GM23338 (cell line): ENCODE results near the gene SORBS2. TPM values are rescaled to one million over a fixed set of nuclear protein-coding genes. Genes with fewer than 3 reads are reported as not detected.

Experiments used
- ATAC-seq: fragments of 200-7000 bp; cut with Tn5 transposase; 3 replicates; pipeline ENCODE4 v1.9.1; 2020
- DNase-seq: peaks from one replicate; pipeline ENCODE4 v3.0.0-alpha.2; 2015; ENCODE audit warnings: low spot score
- H2AFZ ChIP-seq: fragments of 200-600 bp; sonication (generic); 2 replicates; pipeline ENCODE4 v1.8.0; 2016; ENCODE audit warnings: antibody characterized with exemption, mild to moderate bottlenecking, moderate library complexity
- H3F3A ChIP-seq: fragments of 200-600 bp; sonication (generic); replicated peaks from 2 replicates; pipeline ENCODE4 v1.8.0; 2017; ENCODE audit warnings: antibody characterized with exemption, mixed run types, low read depth
- H3K27ac ChIP-seq: fragments of 200-600 bp; sonication (generic); 2 replicates; pipeline ENCODE4 v1.6.1; 2016; ENCODE audit warnings: low read depth
- H3K27me3 ChIP-seq: fragments of 200-600 bp; sonication (generic); 2 replicates; pipeline ENCODE4 v1.8.0; 2016; ENCODE audit warnings: mild to moderate bottlenecking, mixed run types, moderate library complexity; ENCODE audit not compliant: insufficient read depth
- H3K36me3 ChIP-seq: fragments of 200-600 bp; sonication (generic); 2 replicates; pipeline ENCODE4 v1.8.0; 2016; ENCODE audit warnings: mild to moderate bottlenecking; ENCODE audit not compliant: insufficient read depth
- H3K4me1 ChIP-seq: fragments of 200-600 bp; sonication (generic); 2 replicates; pipeline ENCODE4 v1.8.0; 2016; ENCODE audit warnings: mild to moderate bottlenecking, moderate library complexity; ENCODE audit not compliant: insufficient read depth
- H3K4me2 ChIP-seq: fragments of 200-600 bp; sonication (generic); 2 replicates; pipeline ENCODE4 v1.7.1; 2017; ENCODE audit warnings: mixed run types
- H3K4me3 ChIP-seq: fragments of 200-600 bp; sonication (generic); 2 replicates; pipeline ENCODE4 v1.6.1; 2016; ENCODE audit warnings: mixed run types
- H3K79me2 ChIP-seq: fragments of 200-600 bp; sonication (generic); replicated peaks from 2 replicates; pipeline ENCODE4 v1.8.0; 2017; ENCODE audit warnings: mild to moderate bottlenecking; ENCODE audit not compliant: insufficient read depth
- H3K9me2 ChIP-seq: fragments of 200-600 bp; sonication (generic); 2 replicates; pipeline ENCODE4 v1.8.0; 2017; ENCODE audit not compliant: insufficient read depth
- H4K20me1 ChIP-seq: fragments of 200-600 bp; sonication (generic); replicated peaks from 2 replicates; pipeline ENCODE4 v1.8.0; 2017; ENCODE audit warnings: mild to moderate bottlenecking; ENCODE audit not compliant: insufficient read depth
- H3K27ac Mint-ChIP-seq: 2 replicates; pipeline ENCODE4 v1.8.0; 2020; ENCODE audit warnings: inconsistent platforms, mild to moderate bottlenecking, moderate library complexity, mixed read lengths
- H3K27me3 Mint-ChIP-seq: 3 replicates; pipeline ENCODE4 v1.8.0; 2022; ENCODE audit warnings: low read depth, mild to moderate bottlenecking, moderate library complexity, mixed read lengths, inconsistent platforms; ENCODE audit not compliant: insufficient read depth, poor library complexity
- H3K36me3 Mint-ChIP-seq: 3 replicates; pipeline ENCODE4 v1.8.0; 2021; ENCODE audit warnings: low read depth, mild to moderate bottlenecking, inconsistent platforms, moderate library complexity, mixed read lengths
- H3K4me1 Mint-ChIP-seq: 3 replicates; pipeline ENCODE4 v1.8.0; 2020; ENCODE audit warnings: mild to moderate bottlenecking, inconsistent platforms, mixed read lengths
- H3K4me3 Mint-ChIP-seq: 3 replicates; pipeline ENCODE4 v1.8.0; 2021; ENCODE audit warnings: moderate library complexity, mild to moderate bottlenecking, inconsistent platforms, mixed read lengths
- H3K9me3 Mint-ChIP-seq: 3 replicates; pipeline ENCODE4 v1.8.0; 2020; ENCODE audit warnings: moderate library complexity, mild to moderate bottlenecking, inconsistent platforms, mixed read lengths
- EZH2 ChIP-seq: fragments of 200-600 bp; sonication (generic); IDR thresholded peaks from one replicate; pipeline ENCODE4 v1.8.0; 2017; ENCODE audit warnings: antibody characterized with exemption, mild to moderate bottlenecking, low read depth; ENCODE audit not compliant: unreplicated experiment
- EZH2phosphoT487 ChIP-seq: fragments of 200-600 bp; sonication (generic); IDR thresholded peaks from one replicate; pipeline ENCODE4 v1.8.1; 2018; ENCODE audit warnings: antibody characterized with exemption; ENCODE audit not compliant: unreplicated experiment
- JUNB ChIP-seq: IDR thresholded peaks from one replicate; pipeline ENCODE4 v1.6.1; 2016; ENCODE audit warnings: antibody characterized with exemption; ENCODE audit not compliant: unreplicated experiment
- NANOG ChIP-seq: IDR thresholded peaks from 2 replicates; pipeline ENCODE4 v1.6.1; 2016; ENCODE audit warnings: antibody characterized with exemption, borderline replicate concordance
- STAT1 ChIP-seq: IDR thresholded peaks from one replicate; pipeline ENCODE4 v1.6.1; 2016; ENCODE audit warnings: antibody characterized with exemption; ENCODE audit not compliant: unreplicated experiment
- ZNF114 ChIP-seq: fragments of 250-450 bp; sonication (Bioruptor Pico); IDR thresholded peaks from 2 replicates; pipeline ENCODE4 v1.5.0; 2020; ENCODE audit warnings: mild to moderate bottlenecking, moderate library complexity
- ZNF331 ChIP-seq: fragments of 250-450 bp; sonication (Bioruptor Pico); IDR thresholded peaks from 2 replicates; pipeline ENCODE4 v1.5.0; 2020; ENCODE audit warnings: low read depth, mild to moderate bottlenecking, moderate library complexity
- polyA plus RNA-seq: library from polyadenylated mRNA; unstranded; fragments of >200 nt; fragmentation: Nextera tagmentation; extraction: Ambion mirVana; gene quantifications from 2 replicates; pipeline ENCODE4 v1.2.1, GENCODE V29; 2016
- total RNA-seq: library from RNA; depleted of rRNA; stranded (reverse); fragments of >200 nt; shearing (Covaris generic); gene quantifications from 2 replicates; pipeline ENCODE4 v1.2.3, GENCODE V29; 2014
- TF ChIP-seq, protein P1 (sequence below): fragments of 250-450 bp; sonication (Bioruptor Pico); IDR thresholded peaks from 2 replicates; pipeline ENCODE4 v1.5.0; 2020; ENCODE audit warnings: mild to moderate bottlenecking, moderate library complexity
- TF ChIP-seq, protein P2 (sequence below): IDR thresholded peaks from 2 replicates; pipeline ENCODE4 v1.6.1; 2016; ENCODE audit warnings: antibody characterized with exemption
- TF ChIP-seq, protein P3 (sequence below), 2 experiments: fragments of 200-600 bp in 1 of 2; sonication (generic) in 1 of 2; conservative IDR thresholded peaks; 2 replicates each; pipeline versions ENCODE4 v1.5.1 to v1.6.1; 2016 to 2017; ENCODE audit warnings: antibody characterized with exemption in 2 of 2, low read depth in 2 of 2, mild to moderate bottlenecking in 2 of 2, moderate library complexity in 1 of 2

The SORBS2 gene
- total and polyA plus RNA-seq, 2 experiments from 2014 or later: 17.8 to 27.6 TPM

DNA sequence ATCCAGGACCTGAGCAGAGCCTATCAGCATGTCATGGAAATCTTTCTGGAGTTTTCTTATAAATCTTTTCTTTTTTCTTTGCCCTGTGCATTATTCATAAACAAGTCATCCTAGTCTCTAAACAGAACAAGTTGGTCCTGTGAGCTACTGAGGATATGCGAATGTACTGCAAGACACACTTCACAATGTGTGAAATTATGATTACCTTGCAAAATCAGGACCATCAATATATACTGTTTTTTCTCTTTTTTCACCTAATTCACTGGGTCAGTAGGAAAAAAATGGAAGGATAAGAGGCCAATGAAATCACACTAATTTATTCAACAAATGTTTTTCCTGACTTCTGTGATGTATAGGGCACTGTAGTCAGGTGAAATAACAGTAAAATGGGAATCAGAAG is 14.4 kb upstream of the SORBS2 start:
- Histone ChIP-seq H3K27ac (no peak overlapping the region), H3K4me3 (no peak overlapping the region), H3K79me2 (no peaks in the 10 kb centered on the region), H3K4me2 (no peak overlapping the region), H3K27me3 (no peaks in the 10 kb centered on the region), H3K4me1 (peaks cover 12% of the 10 kb centered on the region; the same call in 1 of the 2 replicates), H3K9me2 (peaks cover 26% of the 10 kb centered on the region), H4K20me1 (no peaks in the 10 kb centered on the region), H2AFZ (no peak overlapping the region), H3F3A (no peaks in the 10 kb centered on the region), H3K36me3 (no peaks in the 10 kb centered on the region)
- Mint-ChIP-seq H3K4me3 (no peak overlapping the region), H3K9me3 (no peaks in the 10 kb centered on the region), H3K27me3 (peaks cover 3% of the 10 kb centered on the region), H3K36me3 (peaks cover 5% of the 10 kb centered on the region; the same call in 1 of the 3 replicates), H3K27ac (no peak overlapping the region), H3K4me1 (peaks cover 8% of the 10 kb centered on the region)
- no peak for DNase-seq
- TF ChIP-seq EZH2phosphoT487 (no peak), ZNF114 (no peak), JUNB (no peak), EZH2 (no peak), STAT1 (no peak), ZNF331 (no peak), NANOG (no peak)
- TF ChIP-seq, protein P1, sequence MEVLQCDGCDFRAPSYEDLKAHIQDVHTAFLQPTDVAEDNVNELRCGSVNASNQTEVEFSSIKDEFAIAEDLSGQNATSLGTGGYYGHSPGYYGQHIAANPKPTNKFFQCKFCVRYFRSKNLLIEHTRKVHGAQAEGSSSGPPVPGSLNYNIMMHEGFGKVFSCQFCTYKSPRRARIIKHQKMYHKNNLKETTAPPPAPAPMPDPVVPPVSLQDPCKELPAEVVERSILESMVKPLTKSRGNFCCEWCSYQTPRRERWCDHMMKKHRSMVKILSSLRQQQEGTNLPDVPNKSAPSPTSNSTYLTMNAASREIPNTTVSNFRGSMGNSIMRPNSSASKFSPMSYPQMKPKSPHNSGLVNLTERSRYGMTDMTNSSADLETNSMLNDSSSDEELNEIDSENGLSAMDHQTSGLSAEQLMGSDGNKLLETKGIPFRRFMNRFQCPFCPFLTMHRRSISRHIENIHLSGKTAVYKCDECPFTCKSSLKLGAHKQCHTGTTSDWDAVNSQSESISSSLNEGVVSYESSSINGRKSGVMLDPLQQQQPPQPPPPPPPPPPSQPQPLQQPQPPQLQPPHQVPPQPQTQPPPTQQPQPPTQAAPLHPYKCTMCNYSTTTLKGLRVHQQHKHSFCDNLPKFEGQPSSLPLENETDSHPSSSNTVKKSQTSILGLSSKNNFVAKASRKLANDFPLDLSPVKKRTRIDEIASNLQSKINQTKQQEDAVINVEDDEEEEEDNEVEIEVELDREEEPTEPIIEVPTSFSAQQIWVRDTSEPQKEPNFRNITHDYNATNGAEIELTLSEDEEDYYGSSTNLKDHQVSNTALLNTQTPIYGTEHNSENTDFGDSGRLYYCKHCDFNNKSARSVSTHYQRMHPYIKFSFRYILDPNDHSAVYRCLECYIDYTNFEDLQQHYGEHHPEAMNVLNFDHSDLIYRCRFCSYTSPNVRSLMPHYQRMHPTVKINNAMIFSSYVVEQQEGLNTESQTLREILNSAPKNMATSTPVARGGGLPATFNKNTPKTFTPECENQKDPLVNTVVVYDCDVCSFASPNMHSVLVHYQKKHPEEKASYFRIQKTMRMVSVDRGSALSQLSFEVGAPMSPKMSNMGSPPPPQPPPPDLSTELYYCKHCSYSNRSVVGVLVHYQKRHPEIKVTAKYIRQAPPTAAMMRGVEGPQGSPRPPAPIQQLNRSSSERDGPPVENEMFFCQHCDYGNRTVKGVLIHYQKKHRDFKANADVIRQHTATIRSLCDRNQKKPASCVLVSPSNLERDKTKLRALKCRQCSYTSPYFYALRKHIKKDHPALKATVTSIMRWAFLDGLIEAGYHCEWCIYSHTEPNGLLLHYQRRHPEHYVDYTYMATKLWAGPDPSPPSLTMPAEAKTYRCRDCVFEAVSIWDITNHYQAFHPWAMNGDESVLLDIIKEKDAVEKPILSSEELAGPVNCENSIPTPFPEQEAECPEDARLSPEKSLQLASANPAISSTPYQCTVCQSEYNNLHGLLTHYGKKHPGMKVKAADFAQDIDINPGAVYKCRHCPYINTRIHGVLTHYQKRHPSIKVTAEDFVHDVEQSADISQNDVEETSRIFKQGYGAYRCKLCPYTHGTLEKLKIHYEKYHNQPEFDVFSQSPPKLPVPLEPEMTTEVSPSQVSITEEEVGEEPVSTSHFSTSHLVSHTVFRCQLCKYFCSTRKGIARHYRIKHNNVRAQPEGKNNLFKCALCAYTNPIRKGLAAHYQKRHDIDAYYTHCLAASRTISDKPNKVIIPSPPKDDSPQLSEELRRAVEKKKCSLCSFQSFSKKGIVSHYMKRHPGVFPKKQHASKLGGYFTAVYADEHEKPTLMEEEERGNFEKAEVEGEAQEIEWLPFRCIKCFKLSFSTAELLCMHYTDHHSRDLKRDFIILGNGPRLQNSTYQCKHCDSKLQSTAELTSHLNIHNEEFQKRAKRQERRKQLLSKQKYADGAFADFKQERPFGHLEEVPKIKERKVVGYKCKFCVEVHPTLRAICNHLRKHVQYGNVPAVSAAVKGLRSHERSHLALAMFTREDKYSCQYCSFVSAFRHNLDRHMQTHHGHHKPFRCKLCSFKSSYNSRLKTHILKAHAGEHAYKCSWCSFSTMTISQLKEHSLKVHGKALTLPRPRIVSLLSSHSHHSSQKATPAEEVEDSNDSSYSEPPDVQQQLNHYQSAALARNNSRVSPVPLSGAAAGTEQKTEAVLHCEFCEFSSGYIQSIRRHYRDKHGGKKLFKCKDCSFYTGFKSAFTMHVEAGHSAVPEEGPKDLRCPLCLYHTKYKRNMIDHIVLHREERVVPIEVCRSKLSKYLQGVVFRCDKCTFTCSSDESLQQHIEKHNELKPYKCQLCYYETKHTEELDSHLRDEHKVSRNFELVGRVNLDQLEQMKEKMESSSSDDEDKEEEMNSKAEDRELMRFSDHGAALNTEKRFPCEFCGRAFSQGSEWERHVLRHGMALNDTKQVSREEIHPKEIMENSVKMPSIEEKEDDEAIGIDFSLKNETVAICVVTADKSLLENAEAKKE (CRISPR knock-in tag): no peak
- TF ChIP-seq, protein P2, sequence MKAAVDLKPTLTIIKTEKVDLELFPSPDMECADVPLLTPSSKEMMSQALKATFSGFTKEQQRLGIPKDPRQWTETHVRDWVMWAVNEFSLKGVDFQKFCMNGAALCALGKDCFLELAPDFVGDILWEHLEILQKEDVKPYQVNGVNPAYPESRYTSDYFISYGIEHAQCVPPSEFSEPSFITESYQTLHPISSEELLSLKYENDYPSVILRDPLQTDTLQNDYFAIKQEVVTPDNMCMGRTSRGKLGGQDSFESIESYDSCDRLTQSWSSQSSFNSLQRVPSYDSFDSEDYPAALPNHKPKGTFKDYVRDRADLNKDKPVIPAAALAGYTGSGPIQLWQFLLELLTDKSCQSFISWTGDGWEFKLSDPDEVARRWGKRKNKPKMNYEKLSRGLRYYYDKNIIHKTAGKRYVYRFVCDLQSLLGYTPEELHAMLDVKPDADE: no peak
- TF ChIP-seq, protein P3, sequence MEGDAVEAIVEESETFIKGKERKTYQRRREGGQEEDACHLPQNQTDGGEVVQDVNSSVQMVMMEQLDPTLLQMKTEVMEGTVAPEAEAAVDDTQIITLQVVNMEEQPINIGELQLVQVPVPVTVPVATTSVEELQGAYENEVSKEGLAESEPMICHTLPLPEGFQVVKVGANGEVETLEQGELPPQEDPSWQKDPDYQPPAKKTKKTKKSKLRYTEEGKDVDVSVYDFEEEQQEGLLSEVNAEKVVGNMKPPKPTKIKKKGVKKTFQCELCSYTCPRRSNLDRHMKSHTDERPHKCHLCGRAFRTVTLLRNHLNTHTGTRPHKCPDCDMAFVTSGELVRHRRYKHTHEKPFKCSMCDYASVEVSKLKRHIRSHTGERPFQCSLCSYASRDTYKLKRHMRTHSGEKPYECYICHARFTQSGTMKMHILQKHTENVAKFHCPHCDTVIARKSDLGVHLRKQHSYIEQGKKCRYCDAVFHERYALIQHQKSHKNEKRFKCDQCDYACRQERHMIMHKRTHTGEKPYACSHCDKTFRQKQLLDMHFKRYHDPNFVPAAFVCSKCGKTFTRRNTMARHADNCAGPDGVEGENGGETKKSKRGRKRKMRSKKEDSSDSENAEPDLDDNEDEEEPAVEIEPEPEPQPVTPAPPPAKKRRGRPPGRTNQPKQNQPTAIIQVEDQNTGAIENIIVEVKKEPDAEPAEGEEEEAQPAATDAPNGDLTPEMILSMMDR (conservative IDR thresholded peaks at IDR 0.05; ENCODE audit: low read depth in 2 of 2): no peak
- no peak for ATAC-seq
